GM21619 (cell line): ENCODE results near the gene MAP4K4.
"Not testable (repeated sequence)": the region's sequence is repeated elsewhere in the genome, so short reads cannot be mapped to it uniquely, and the experiment has no call there.

Source experiments
- ATAC-seq: cut with Tn5 transposase; IDR thresholded peaks from one replicate; pipeline ENCODE4 v1.9.1; 2021; ENCODE audit not compliant: unreplicated experiment

Gene MAP4K4

DNA sequence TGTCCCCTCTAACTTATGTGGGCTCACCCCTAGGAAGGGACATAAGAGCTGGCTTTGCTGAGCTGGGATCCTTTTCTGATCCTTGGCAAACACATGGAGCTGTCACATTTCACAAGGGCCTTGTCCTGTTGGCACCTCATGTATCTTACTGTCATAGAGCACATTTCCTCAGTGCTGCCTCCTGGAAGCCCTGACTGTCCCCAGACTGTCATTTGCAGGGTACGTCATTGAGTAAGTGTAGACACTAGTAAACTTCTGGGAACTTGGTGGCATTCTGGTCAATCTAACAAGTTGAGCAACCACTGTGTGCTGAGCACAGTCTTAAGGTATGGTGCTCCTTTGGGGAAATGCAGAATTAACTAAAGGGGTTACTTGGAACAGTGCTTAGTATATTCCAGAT lies 199.8 kb downstream of the MAP4K4 start:
- no peak for ATAC-seq

- no peak for ATAC-seq
Measured at GRCh38 chr2:101899265-101899664, 201.8 kb downstream of the MAP4K4 start.

DNA sequence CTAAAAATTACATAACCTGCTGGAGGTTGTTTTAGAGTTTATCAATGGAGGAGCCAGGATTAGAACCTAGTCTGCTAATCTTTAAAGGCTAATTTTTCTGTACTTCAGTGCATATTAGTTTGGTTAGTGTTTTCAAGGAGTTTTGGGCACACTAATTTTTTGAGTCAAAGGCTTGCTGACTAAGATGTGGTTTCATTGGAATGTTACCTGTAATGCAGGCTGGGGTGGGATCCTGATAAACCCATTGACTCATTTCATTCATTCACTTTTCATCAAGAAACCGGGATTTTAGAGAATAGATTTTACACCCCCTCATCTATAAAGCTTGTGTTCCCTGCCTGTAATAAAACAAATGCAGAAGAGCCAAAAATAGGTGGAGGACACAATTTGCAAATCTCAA lies 202.4 kb downstream of the MAP4K4 start:
- ATAC-seq = no peak

DNA sequence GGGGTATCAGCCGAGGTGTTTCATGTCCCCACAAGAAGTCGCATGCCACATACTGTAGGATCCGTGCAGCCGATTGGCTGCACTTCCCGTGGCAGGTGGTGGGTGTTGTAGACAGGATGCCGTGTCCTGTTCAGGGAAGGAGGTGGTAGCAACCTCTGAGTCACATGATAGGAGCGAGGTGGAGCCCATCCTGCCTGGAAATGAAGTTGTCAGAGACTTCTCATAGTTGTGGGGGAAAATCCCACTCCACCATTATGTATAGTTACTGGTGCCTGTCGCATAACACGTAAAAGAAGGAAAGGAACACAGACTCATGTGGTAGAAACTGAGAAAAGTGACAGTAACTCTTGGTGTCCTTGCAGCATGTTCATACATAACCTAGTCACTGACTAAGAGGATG lies 202.9 kb downstream of the MAP4K4 start:
- ATAC-seq = peak; percentile 67

DNA sequence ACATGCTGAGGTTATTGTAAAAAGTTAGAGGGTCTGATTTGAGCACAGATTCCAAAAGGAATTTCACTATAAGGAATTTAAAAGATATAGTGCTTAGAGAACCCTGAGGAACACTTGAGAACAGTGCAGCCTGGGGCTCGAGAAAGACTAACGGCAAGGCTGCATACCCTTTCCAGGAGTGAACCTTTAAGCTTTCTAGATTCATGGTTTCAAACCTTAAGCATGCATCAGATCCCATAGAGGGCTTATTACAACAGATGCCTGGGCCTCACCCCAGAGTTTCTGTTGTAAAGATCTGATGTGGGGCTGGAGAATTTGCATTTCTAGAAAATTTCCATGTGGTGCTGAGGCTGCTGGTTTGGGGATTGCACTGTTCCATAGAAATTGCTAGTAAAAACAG lies 203.7 kb downstream of the MAP4K4 start:
- no peak for ATAC-seq

GRCh38 chr2:101902169-101902568 lies 204.7 kb downstream of the MAP4K4 start:
- ATAC-seq = no peak

GRCh38 chr2:101904916-101905315 lies 207.4 kb downstream of the MAP4K4 start:
- no peak for ATAC-seq

DNA sequence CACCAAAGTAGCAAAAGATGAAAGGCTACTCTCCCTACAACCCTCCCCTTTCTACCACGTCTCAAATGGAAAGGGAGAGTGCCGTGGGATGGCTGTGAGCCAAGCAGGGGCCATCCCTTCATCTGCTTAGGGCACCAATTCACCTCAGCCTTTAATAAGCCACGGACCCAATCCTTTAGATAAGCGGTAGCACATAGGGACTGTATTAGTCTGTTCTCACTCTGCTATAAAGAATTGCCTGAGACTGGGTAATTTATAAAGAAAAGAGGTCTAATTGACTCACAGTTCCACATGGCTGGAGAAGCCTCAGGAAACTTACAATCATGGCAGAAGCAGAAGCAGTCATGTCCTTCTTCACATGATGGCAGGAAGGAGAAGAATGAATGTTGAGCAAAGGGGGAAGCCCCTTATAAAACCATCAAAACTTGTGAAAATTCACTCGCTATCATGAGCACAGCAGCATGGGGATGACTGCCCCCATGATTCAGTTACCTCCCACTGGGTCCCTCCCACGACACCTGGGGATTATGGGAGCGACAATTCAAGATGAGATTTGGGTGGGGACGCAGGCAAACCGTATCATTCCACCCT lies 208.3 kb downstream of the MAP4K4 start:
- no peak for ATAC-seq

DNA sequence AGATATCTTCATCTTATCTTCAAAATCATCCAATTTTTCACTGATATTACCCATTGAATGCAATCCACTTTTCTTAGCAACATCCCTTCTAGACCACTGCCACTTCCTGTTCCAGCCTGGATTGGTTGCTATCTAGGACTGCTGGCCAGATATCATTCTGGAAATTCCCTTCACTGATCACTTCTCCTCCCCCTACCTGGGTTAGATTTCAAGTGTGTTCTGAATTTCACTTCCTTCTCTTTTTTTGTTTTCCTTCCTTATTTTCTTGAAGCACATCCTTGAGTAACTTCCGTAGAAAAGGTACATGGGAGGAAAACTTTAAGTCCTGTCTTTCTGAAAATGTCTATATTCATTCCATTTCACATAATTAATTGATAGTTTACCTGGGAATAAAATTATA lies 212.3 kb downstream of the MAP4K4 start:
- ATAC-seq = no peak

- peak; percentile 76 for ATAC-seq
Measured at GRCh38 chr2:101912545-101912944, 215.0 kb downstream of the MAP4K4 start.

DNA sequence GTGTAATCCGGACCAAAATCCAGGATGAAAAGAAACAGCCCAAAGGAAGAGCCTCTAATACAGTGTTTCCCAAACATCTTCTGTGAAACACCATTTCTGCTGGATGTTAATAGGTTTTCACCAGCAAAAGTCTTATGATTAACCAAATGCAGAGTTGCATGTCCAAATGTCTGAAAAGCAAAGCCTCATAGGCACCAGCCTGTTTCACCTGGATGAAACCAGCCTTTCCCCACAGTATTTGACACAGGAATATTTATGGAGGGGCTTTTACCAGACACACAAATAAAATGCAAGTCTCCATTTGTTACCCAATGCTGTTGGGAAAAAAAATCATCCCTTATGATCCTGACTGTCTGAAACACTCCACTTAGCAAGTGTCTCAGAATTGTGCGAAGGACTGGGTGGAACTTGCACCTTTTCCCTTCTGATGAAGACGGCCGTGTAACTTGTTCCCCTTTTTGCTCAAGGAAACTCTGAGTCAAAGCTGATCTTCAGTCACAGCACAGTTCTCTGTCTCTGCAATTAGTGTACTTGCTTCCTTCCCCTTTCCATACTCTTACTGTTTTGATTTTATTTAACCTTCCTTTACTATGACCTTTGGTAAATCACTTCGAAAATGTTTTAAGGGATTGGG lies 223.9 kb downstream of the MAP4K4 start:
- no peak for ATAC-seq

GRCh38 chr2:101921953-101922325 lies 224.4 kb downstream of the MAP4K4 start:
- no peak for ATAC-seq

- ATAC-seq = not testable (repeated sequence)
Measured at GRCh38 chr2:101924311-101924710, 226.8 kb downstream of the MAP4K4 start.

- ATAC-seq = no peak
Measured at GRCh38 chr2:101930019-101930418, 232.5 kb downstream of the MAP4K4 start.

DNA sequence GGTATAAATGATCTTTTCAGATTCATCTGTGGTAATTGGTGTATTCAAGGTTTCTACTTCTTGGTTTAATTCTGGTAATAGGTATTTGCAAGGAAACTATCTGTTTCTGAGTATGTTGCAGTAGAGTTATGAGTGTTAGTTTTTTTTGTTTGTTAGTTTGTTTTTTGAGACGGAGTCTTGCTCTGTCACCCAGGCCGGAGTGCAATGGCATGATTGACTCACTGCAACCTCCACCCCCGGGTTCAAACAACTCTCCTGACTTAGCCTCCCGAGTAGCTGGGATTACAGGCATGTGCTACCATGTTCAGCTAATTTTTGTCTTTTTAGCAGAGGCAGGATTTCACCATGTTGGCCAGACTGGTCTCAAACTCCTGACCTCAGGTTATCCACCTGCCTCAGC lies 233.3 kb downstream of the MAP4K4 start:
- ATAC-seq = no peak

- ATAC-seq = no peak
Measured at GRCh38 chr2:101931402-101931801, 233.9 kb downstream of the MAP4K4 start.

GRCh38 chr2:101935764-101936163 lies 238.3 kb downstream of the MAP4K4 start:
- not testable (repeated sequence) for ATAC-seq

- ATAC-seq = no peak
Measured at GRCh38 chr2:101942851-101943250, 245.3 kb downstream of the MAP4K4 start.
